HG02588 (cell line): ENCODE results near the gene BCL7A.
"Not testable (repeated sequence)": the region's sequence is repeated elsewhere in the genome, so short reads cannot be mapped to it uniquely, and the experiment has no call there.

Source experiments
- ATAC-seq: cut with Tn5 transposase; IDR thresholded peaks from one replicate; pipeline ENCODE4 v1.9.1; 2021; ENCODE audit warnings: mild to moderate bottlenecking, moderate library complexity; ENCODE audit not compliant: unreplicated experiment

The BCL7A gene

GRCh38 chr12:122090759-122091515 is 69.3 kb downstream of the BCL7A start:
- no peak for ATAC-seq

- no peak for ATAC-seq
Measured at GRCh38 chr12:122093098-122093883, 71.6 kb downstream of the BCL7A start.

DNA sequence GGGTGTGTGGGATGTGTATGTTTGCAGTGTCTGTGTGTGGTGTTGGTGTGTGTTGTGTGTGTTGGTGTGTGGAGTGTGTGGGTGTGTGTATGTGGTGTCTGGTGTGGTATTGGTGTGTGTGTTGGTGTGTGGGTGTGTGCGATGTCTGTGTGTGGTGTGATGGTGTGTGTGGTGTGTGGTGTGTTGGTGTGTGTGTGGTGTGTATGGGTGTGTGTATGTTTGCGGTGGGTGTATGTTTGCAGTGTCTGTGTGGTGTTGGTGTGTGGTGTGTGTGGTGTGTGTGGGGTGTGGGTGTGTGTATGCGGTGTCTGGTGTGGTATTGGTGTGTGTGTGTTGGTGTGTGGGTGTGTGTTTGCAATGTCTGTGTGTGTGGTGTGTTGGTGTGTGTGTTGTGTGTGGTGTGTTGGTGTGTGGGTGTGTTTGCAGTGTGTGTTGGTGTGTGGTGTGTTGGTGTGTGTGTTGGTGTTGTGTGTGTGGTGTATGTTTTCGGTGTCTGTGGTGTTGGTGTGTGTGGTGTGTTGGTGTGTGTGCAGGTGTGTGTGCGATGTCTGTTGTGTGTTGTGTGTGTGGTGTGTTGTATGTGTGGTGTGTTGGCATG is 72.6 kb downstream of the BCL7A start:
- no peak for ATAC-seq

GRCh38 chr12:122094735-122095631 is 73.3 kb downstream of the BCL7A start:
- ATAC-seq: no peak

DNA sequence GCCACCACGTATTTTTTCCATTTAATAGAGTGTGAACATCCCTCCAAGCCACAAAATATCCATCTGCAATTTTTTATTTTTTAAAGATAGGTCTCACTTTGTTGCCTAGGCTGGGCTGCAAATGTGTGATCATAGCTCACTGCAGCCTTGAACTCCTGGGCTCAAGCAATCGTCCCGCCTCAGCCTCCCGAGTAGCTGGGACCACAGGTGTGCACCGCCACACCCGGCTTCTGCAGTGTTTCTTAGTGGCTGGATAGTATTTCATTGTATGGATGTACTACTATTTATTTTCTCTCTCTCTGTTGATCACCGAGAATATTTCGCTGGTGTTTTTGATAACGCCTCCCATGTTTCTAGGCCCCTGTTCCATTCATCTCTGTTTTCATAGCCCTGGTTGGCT is 74.3 kb downstream of the BCL7A start:
- ATAC-seq: no peak

GRCh38 chr12:122096591-122097149 is 75.0 kb downstream of the BCL7A start:
- ATAC-seq: no peak

DNA sequence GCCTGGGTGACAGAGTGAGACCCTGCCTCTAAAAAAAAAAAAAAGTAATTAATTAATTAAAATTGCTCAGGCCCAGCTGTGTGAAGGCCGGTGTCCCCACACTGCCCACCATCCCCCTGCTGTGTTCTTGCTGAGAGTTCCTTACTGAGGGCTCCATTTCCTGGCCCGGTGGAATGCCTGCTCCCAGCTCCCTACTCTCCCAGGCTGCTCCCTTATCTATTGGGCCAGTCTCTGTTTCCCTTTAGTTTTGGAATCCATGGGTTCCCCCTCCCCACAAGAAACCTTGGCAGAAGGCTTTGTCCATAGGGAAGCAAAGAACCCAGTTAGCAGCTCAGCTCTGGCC is 75.9 kb downstream of the BCL7A start:
- ATAC-seq: no peak

- ATAC-seq: no peak
Measured at GRCh38 chr12:122097927-122098756, 76.5 kb downstream of the BCL7A start.

DNA sequence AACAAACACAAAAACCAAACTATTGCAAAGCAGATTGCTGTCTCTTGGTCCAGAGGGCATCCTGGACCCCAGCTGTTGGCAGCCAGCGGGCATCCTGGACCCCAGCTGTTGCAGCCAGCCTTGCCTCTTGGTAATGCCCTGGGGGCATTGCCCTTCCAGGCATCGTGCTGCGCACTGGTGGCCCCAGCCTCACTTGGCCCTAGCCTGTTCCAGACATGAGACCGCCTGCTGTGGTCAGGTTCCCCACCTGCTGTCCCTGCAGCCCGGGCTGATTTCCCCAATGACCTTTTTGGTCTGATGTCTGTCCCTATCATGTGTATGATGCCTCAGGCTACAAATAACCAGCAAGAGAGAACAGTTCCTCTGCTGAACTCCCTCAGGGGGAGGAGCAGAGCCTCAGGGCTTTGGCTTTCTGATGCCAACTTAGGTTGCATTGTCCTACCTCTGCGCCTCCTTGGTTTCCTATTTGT is 77.6 kb downstream of the BCL7A start:
- no peak for ATAC-seq

DNA sequence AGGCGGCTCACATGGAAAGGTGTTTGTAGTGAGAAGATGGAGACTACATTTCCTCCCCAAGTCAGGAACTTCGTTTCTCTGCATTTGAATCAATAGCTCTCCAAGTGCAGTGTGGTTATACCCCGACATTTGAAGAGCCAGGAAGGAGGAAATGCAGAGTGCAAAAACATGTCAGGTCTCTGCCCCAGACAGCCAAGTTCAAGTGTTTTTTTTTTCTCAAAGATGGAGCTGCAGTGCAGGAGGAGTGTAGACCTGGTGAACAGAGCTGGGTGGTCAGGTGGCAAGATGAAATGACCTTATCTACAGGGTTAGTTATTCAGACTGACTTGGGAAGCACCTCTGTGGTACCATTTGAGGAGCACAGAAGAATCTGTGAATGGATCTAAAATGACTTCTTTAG is 78.2 kb downstream of the BCL7A start:
- ATAC-seq: no peak

GRCh38 chr12:122100568-122100967 is 78.9 kb downstream of the BCL7A start:
- ATAC-seq: no peak

- ATAC-seq: no peak
Measured at GRCh38 chr12:122102331-122102730, 80.6 kb downstream of the BCL7A start.

DNA sequence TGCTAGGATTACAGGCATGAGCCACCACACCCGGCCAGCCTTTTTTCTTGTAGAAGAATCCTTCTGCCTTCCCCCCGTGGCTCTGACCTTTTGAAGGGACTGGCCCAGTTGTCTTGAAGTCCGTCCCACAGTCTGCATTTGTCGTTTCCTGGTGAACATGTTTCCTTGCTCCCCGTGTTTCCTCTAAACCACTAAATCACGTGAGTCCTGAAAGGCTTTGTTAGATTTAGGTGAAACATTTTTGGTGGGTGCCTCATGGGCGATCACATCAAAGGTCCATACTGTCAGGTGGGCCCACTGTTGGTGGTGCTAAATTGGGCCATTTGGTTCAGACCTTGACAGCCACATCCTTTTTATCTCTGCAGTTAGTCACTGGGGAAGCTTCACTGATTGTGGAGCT is 83.2 kb downstream of the BCL7A start:
- ATAC-seq: no peak

DNA sequence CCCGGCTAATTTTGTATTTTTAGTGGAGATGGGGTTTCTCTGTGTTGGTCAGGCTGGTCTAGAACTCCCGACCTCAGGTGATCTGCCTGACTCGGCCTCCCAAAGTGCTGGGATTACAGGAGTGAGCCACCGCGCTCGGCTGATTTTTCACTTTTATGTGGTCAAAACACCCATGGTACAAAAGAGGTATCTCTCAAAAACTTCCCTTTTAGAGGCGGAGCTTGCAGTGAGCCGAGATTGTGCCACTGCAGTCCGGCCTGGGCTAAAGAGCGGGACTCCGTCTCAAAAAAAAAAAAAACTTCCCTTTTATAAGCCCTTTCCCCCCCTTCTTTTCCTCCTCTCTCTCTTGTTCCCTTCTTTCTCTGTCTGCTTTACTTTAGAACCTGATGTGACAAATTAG is 83.8 kb downstream of the BCL7A start:
- ATAC-seq: not testable (repeated sequence)

GRCh38 chr12:122106843-122107242 is 85.2 kb downstream of the BCL7A start:
- no peak for ATAC-seq

DNA sequence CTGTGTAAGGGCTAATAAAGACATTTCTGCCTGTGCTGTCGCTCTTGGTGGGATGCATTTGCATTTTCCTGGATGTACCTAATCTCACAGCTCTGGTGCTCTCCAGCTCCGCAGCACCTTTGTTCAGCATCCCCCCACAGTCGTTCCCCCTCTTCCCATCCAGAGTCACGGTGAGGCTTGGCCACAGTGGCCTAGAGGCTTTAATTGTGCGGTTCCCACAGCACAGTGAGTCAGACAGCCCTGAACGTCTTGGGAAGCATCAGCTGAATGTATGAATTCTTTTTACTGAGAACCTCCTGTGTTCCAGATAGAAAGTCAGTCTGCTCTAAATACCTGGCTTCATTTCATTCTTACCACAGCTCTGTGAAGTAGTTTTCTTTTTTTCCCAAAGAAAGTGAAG is 85.6 kb downstream of the BCL7A start:
- ATAC-seq: no peak

DNA sequence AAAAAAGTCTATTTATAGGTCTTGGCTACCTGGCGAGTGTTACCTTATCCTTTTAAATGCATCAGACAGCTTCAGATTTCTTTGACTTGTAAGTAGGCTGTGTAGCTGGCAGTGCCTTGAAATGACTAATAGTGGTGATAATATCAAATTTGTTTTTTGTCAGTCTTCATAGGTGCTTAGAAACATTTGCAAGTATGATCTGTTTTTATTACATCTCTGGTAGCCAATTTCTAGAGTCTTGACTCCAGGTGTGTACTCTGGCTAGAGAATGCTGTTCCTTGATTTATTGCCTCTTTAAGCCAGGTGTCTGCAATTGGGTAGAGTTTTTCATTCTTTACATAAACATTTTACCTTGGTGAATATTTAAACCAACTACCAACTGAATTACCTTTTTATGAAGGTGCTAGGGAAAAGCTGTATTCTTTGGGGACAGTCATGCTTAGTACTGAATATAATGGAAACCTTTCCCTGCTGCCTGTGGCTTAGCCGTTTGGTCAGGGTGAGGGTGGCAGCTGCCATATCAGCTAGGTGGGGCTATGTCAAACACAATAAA is 89.5 kb downstream of the BCL7A start:
- ATAC-seq: no peak
